ENCODE measurements around the gene MYO9B.

DNA sequence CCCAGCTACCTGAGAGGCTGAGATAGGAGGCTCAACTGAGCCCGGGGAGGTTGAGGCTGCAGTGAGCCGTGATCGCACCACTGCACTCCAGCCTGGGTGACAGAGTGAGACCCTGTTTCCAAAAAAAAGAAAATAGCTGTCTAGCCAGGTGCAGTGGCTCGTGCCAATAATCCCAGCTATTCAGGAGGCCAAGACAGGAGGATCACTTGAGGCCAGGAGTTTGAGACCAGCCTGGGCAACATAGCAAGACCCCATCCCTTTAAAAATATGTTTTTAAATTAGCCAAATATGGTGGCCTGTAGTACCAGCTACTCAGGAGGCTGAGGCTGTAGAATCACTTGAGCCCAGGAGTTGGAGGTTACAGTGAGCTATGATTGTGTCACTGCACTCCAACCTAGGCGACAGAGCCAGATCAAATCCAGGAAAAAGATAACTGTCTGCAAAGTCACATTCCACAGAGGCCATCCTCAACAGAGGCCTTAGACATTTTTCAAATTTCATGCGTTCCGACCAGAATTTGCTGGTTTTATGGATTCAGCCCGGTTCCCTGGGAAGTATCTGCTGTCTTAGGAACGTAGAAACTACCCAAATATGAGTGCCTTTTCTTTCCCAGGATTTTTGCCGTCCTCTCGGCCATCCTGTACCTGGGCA is 80.8 kb downstream of the MYO9B start:
- TF ChIP-seq, protein P1, sequence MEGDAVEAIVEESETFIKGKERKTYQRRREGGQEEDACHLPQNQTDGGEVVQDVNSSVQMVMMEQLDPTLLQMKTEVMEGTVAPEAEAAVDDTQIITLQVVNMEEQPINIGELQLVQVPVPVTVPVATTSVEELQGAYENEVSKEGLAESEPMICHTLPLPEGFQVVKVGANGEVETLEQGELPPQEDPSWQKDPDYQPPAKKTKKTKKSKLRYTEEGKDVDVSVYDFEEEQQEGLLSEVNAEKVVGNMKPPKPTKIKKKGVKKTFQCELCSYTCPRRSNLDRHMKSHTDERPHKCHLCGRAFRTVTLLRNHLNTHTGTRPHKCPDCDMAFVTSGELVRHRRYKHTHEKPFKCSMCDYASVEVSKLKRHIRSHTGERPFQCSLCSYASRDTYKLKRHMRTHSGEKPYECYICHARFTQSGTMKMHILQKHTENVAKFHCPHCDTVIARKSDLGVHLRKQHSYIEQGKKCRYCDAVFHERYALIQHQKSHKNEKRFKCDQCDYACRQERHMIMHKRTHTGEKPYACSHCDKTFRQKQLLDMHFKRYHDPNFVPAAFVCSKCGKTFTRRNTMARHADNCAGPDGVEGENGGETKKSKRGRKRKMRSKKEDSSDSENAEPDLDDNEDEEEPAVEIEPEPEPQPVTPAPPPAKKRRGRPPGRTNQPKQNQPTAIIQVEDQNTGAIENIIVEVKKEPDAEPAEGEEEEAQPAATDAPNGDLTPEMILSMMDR (IDR thresholded peaks at IDR 0.05; ENCODE audit: insufficient read depth, low read length, poor library complexity, severe bottlenecking), result no peak
- no peak for TF ChIP-seq EZH2phosphoT487 (conservative IDR thresholded peaks at IDR 0.05; ENCODE audit: low read length)
